ENCODE measurements around the gene EYS.

EYS gene

GRCh38 chr6:64691064-64691463 is 1016.0 kb downstream of the EYS start:
- Histone ChIP-seq H3K14ac (ENCODE audit: low read length in 2 of 2) (no peak overlapping the region), H3K79me1 (replicated peaks; ENCODE audit: low read length, poor library complexity, severe bottlenecking) (no peaks in the 10 kb centered on the region), H2BK120ac (ENCODE audit: low read depth, low read length) (no peak overlapping the region), H3K4me1 (ENCODE audit: control insufficient read depth, insufficient read depth, low read depth, low read length) (peaks cover 8% of the 10 kb centered on the region), H3K4me3 (ENCODE audit: insufficient read depth in 1 of 2, low read depth in 1 of 2, low read length in 2 of 2) (no peak overlapping the region), H3K9ac (ENCODE audit: low read length) (no peak overlapping the region), H4K8ac (ENCODE audit: low read length) (no peak overlapping the region), H3K4me2 (ENCODE audit: low read length, poor library complexity, severe bottlenecking) (no peak overlapping the region), H2BK12ac (ENCODE audit: low read length in 2 of 2) (no peak overlapping the region), H2BK5ac (ENCODE audit: low read depth, low read length, poor library complexity, severe bottlenecking) (no peak overlapping the region), H2BK15ac (ENCODE audit: low read depth, poor library complexity, severe bottlenecking) (no peak overlapping the region), H3K27ac (ENCODE audit: low read length, poor library complexity, severe bottlenecking) (no peak overlapping the region), H2AK5ac (ENCODE audit: low read length, severe bottlenecking) (no peak overlapping the region), H4K91ac (ENCODE audit: low read length) (no peak overlapping the region), H3K4ac (ENCODE audit: low read depth in 1 of 2, low read length in 2 of 2) (no peak overlapping the region), H3K9me3 (ENCODE audit: control insufficient read depth, low read length) (peaks cover 25% of the 10 kb centered on the region), H2AFZ (ENCODE audit: low read depth, low read length) (no peak overlapping the region), H3K27me3 (ENCODE audit: control insufficient read depth in 1 of 2, insufficient read depth in 1 of 2, low read length in 2 of 2) (no peaks in the 10 kb centered on the region), H3K23ac (ENCODE audit: low read length in 2 of 2) (no peak overlapping the region), H3K18ac (ENCODE audit: low read depth in 1 of 2, low read length in 2 of 2) (no peak overlapping the region), H3K36me3 (ENCODE audit: control insufficient read depth in 1 of 2, insufficient read depth in 2 of 2, low read depth in 1 of 2, low read length in 2 of 2) (no peaks in the 10 kb centered on the region)
- 100% methylated on average over 1 of the region's 3 CpGs for WGBS
- no peak for DNase-seq

DNA sequence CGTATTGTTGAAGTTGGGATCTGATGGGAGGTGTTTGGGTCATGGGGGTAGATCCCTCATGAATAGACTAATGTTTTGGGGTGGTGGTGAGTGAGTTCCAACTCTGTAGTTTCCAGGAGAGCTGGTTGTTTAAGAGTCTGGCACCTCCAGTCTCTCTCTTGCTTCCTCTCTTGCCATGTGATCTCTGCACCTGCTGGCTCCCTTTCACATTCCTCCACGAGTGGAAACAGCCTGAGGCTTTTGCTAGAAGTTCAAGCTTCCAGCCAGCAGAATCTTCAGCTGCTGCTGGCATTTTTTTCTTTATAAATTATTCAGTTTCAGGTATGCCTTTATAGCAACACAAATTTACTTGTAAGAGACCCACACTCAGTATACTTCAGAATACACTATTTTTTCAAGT is 1021.6 kb downstream of the EYS start:
- no peak overlapping the region for H2BK15ac ChIP-seq (ENCODE audit: low read depth, poor library complexity, severe bottlenecking)
- no peaks in the 10 kb centered on the region for H3K27me3 ChIP-seq (ENCODE audit: control insufficient read depth in 1 of 2, insufficient read depth in 1 of 2, low read length in 2 of 2)
- no peak overlapping the region for H3K4me2 ChIP-seq (ENCODE audit: low read length, poor library complexity, severe bottlenecking)
- no peak overlapping the region for H3K4me3 ChIP-seq (ENCODE audit: insufficient read depth in 1 of 2, low read depth in 1 of 2, low read length in 2 of 2)
- H3K4me1 ChIP-seq (ENCODE audit: control insufficient read depth, insufficient read depth, low read depth, low read length), result peaks cover 7% of the 10 kb centered on the region
- peak overlapping the region in 1 of 2 experiments; percentile 18 for H3K18ac ChIP-seq (ENCODE audit: low read depth in 1 of 2, low read length in 2 of 2)
- H4K8ac ChIP-seq (ENCODE audit: low read length), result no peak overlapping the region
- no peak overlapping the region for H3K9ac ChIP-seq (ENCODE audit: low read length)
- H2AK5ac ChIP-seq (ENCODE audit: low read length, severe bottlenecking), result no peak overlapping the region
- no peak overlapping the region for H3K14ac ChIP-seq (ENCODE audit: low read length in 2 of 2)
- no peaks in the 10 kb centered on the region for H3K36me3 ChIP-seq (ENCODE audit: control insufficient read depth in 1 of 2, insufficient read depth in 2 of 2, low read depth in 1 of 2, low read length in 2 of 2)
- no peak overlapping the region for H4K91ac ChIP-seq (ENCODE audit: low read length)
- H3K23ac ChIP-seq (ENCODE audit: low read length in 2 of 2), result no peak overlapping the region
- 59% methylated on average over 2 of the region's 2 CpGs for WGBS
- DNase-seq, result no peak
- H2BK12ac ChIP-seq (ENCODE audit: low read length in 2 of 2), result peak overlapping the region; percentile 21 to 59
- no peak overlapping the region for H3K27ac ChIP-seq (ENCODE audit: low read length, poor library complexity, severe bottlenecking)
- no peak overlapping the region for H2AFZ ChIP-seq (ENCODE audit: low read depth, low read length)
- H3K79me1 ChIP-seq (replicated peaks; ENCODE audit: low read length, poor library complexity, severe bottlenecking), result no peaks in the 10 kb centered on the region
- peak overlapping the region in 1 of 2 experiments; percentile 40 for H3K4ac ChIP-seq (ENCODE audit: low read depth in 1 of 2, low read length in 2 of 2)
- no peak overlapping the region for H2BK120ac ChIP-seq (ENCODE audit: low read depth, low read length)
- H2BK5ac ChIP-seq (ENCODE audit: low read depth, low read length, poor library complexity, severe bottlenecking), result no peak overlapping the region
- peaks cover 3% of the 10 kb centered on the region for H3K9me3 ChIP-seq (ENCODE audit: control insufficient read depth, low read length)

DNA sequence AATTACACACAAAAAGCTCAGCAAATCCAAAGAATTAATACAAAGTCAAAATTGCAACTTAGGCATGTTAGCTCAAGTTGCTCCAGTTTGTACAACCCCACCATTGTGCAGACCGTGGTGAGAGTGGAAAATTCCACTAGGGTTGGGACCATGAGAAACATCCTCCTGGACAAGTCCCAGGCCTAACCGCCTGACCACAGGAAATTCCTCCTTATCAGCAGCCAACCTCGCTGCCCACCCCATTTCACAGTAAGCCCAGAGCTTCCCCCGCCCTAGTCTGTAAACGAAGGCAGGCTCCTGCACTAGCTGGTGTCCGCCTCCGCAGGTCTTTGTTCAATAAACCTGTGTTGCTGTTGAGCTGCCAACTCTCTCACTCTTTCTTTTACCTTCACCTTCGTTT is 1023.3 kb downstream of the EYS start:
- peak; percentile 95 for DNase-seq
- Histone ChIP-seq H3K36me3 (ENCODE audit: control insufficient read depth in 1 of 2, insufficient read depth in 2 of 2, low read depth in 1 of 2, low read length in 2 of 2) (no peaks in the 10 kb centered on the region), H3K79me1 (replicated peaks; ENCODE audit: low read length, poor library complexity, severe bottlenecking) (no peaks in the 10 kb centered on the region), H3K18ac (ENCODE audit: low read depth in 1 of 2, low read length in 2 of 2) (no peak overlapping the region), H4K91ac (ENCODE audit: low read length) (no peak overlapping the region), H3K9me3 (ENCODE audit: control insufficient read depth, low read length) (peaks cover 2% of the 10 kb centered on the region), H3K4me1 (ENCODE audit: control insufficient read depth, insufficient read depth, low read depth, low read length) (peaks cover 7% of the 10 kb centered on the region), H4K8ac (ENCODE audit: low read length) (peak overlapping the region; percentile 27), H3K4me2 (ENCODE audit: low read length, poor library complexity, severe bottlenecking) (no peak overlapping the region), H3K4ac (ENCODE audit: low read depth in 1 of 2, low read length in 2 of 2) (no peak overlapping the region), H3K23ac (ENCODE audit: low read length in 2 of 2) (no peak overlapping the region), H2AFZ (ENCODE audit: low read depth, low read length) (no peak overlapping the region), H3K14ac (ENCODE audit: low read length in 2 of 2) (no peak overlapping the region), H3K4me3 (ENCODE audit: insufficient read depth in 1 of 2, low read depth in 1 of 2, low read length in 2 of 2) (no peak overlapping the region), H2BK15ac (ENCODE audit: low read depth, poor library complexity, severe bottlenecking) (no peak overlapping the region), H3K9ac (ENCODE audit: low read length) (no peak overlapping the region), H2BK120ac (ENCODE audit: low read depth, low read length) (no peak overlapping the region), H2AK5ac (ENCODE audit: low read length, severe bottlenecking) (no peak overlapping the region), H3K27me3 (ENCODE audit: control insufficient read depth in 1 of 2, insufficient read depth in 1 of 2, low read length in 2 of 2) (no peaks in the 10 kb centered on the region), H2BK12ac (ENCODE audit: low read length in 2 of 2) (no peak overlapping the region), H3K27ac (ENCODE audit: low read length, poor library complexity, severe bottlenecking) (no peak overlapping the region), H2BK5ac (ENCODE audit: low read depth, low read length, poor library complexity, severe bottlenecking) (no peak overlapping the region)
- 5% methylated on average over 7 of the region's 8 CpGs for WGBS

- Histone ChIP-seq H2BK15ac (ENCODE audit: low read depth, poor library complexity, severe bottlenecking) (no peak overlapping the region), H3K9ac (ENCODE audit: low read length) (no peak overlapping the region), H3K4me1 (ENCODE audit: control insufficient read depth, insufficient read depth, low read depth, low read length) (peaks cover 7% of the 10 kb centered on the region), H3K27ac (ENCODE audit: low read length, poor library complexity, severe bottlenecking) (no peak overlapping the region), H4K91ac (ENCODE audit: low read length) (peak overlapping the region; percentile 93), H2BK5ac (ENCODE audit: low read depth, low read length, poor library complexity, severe bottlenecking) (no peak overlapping the region), H3K36me3 (ENCODE audit: control insufficient read depth in 1 of 2, insufficient read depth in 2 of 2, low read depth in 1 of 2, low read length in 2 of 2) (no peaks in the 10 kb centered on the region), H3K23ac (ENCODE audit: low read length in 2 of 2) (no peak overlapping the region), H2AK5ac (ENCODE audit: low read length, severe bottlenecking) (no peak overlapping the region), H3K4ac (ENCODE audit: low read depth in 1 of 2, low read length in 2 of 2) (peak overlapping the region; percentile 77 to 95), H3K18ac (ENCODE audit: low read depth in 1 of 2, low read length in 2 of 2) (peak overlapping the region in 1 of 2 experiments; percentile 67), H3K14ac (ENCODE audit: low read length in 2 of 2) (peak overlapping the region in 1 of 2 experiments; percentile 35), H3K79me1 (replicated peaks; ENCODE audit: low read length, poor library complexity, severe bottlenecking) (no peaks in the 10 kb centered on the region), H2BK12ac (ENCODE audit: low read length in 2 of 2) (peak overlapping the region; percentile 41 to 98), H4K8ac (ENCODE audit: low read length) (peak overlapping the region; percentile 61), H3K4me2 (ENCODE audit: low read length, poor library complexity, severe bottlenecking) (no peak overlapping the region), H2AFZ (ENCODE audit: low read depth, low read length) (no peak overlapping the region), H2BK120ac (ENCODE audit: low read depth, low read length) (no peak overlapping the region), H3K9me3 (ENCODE audit: control insufficient read depth, low read length) (peaks cover 2% of the 10 kb centered on the region), H3K27me3 (ENCODE audit: control insufficient read depth in 1 of 2, insufficient read depth in 1 of 2, low read length in 2 of 2) (no peaks in the 10 kb centered on the region), H3K4me3 (ENCODE audit: insufficient read depth in 1 of 2, low read depth in 1 of 2, low read length in 2 of 2) (no peak overlapping the region)
- WGBS, result 97% methylated on average over 22 of the region's 23 CpGs
- no peak for DNase-seq
Measured at GRCh38 chr6:64681416-64682160, 1025.4 kb downstream of the EYS start.

Measured in mesenchymal stem cell (in vitro differentiated cells and primary cell).